ENCODE results near the gene STX16.

Gene STX16

DNA sequence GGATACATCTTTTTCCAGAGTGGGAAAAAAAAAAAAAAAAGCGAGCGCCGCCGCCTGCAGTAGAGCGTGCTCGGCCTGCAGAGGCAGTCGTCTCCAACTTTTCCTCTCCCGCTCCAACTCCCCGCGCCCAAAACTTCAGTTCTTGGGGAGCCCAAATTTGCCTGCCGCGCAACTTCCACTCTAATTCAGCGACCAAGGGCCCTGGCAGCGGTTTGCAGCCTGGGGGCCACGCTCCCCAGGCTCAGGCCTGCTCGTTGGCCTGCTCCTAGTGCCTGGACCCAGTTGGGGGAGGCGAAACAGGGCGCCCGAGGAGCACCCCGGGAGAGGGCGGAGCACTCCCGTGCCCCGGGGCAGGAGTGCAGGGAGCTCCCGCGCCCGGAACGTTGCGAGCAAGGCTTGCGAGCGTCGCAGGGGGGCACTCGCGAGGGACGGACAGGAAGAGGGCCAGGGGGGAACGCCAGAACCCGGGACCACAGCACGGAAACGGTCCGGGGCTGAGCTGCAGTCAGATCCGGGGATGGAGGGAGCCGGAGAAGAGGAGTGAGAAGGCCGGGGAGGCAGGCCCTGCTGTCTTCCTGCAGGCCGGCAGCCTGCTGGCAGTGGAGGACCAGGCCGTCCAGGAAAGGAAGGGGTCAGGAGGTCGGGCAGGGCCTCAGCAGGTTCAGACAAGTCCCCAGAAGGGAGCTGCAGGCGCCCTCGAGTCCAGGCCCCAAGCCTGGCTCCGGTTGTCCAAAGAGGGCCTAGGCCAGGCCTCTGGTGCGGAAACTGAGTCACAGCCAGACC, at the start of gene STX16:
TSS of gene STX16 (plus strand) at position 508 of the 783 bp plus-strand sequence. CDS start 724 bp downstream, outside the sequence.
- Histone ChIP-seq H3K36me3 (ENCODE audit: control insufficient read depth in 1 of 2, insufficient read depth in 2 of 2, low read length in 2 of 2) (no peaks in the 10 kb centered on the region), H3K4me3 (ENCODE audit: low read depth in 1 of 2, low read length in 2 of 2) (peak within 1 kb of the TSS; percentile 93 to 95), H3K9me3 (ENCODE audit: control insufficient read depth in 1 of 2, low read length in 2 of 2) (no peaks in the 10 kb centered on the region), H3K4me1 (ENCODE audit: control insufficient read depth in 1 of 2, insufficient read depth in 2 of 2, low read length in 2 of 2) (peaks cover 3 to 38% of the 10 kb centered on the region in 2 donors), H3K27ac (ENCODE audit: low read length) (peak within 1 kb of the TSS; percentile 96), H3K27me3 (ENCODE audit: low read depth, low read length) (no peaks in the 10 kb centered on the region)

DNA sequence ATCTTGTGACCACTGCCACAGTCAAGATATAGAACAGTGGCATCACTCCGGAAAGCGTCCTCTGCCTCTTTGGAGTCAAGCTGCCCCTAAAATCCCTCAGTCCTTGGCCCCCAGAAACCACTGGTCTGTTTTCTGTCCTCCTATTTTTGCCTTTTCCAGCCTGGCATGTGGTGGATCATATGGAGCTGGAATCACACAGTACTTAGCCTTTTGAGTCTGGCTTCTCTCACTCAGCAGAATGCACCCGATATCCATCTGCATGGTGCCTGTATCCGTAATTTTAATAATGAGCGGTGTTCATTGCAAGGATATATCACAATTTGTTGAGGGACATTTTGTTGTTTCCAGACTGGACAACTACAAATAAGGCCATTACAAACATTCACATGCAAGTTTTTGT, 49.0 kb upstream of the STX16 start:
- Histone ChIP-seq H3K36me3 (ENCODE audit: control insufficient read depth in 1 of 2, insufficient read depth in 2 of 2, low read length in 2 of 2) (no peaks in the 10 kb centered on the region), H3K4me1 (ENCODE audit: control insufficient read depth in 1 of 2, insufficient read depth in 2 of 2, low read length in 2 of 2) (peaks cover 0 to 30% of the 10 kb centered on the region in 2 donors), H3K4me3 (ENCODE audit: low read depth in 1 of 2, low read length in 2 of 2) (no peak overlapping the region), H3K27me3 (ENCODE audit: low read depth, low read length) (no peaks in the 10 kb centered on the region), H3K9me3 (ENCODE audit: control insufficient read depth in 1 of 2, low read length in 2 of 2) (no peaks in the 10 kb centered on the region), H3K27ac (ENCODE audit: low read length) (no peak overlapping the region)

DNA sequence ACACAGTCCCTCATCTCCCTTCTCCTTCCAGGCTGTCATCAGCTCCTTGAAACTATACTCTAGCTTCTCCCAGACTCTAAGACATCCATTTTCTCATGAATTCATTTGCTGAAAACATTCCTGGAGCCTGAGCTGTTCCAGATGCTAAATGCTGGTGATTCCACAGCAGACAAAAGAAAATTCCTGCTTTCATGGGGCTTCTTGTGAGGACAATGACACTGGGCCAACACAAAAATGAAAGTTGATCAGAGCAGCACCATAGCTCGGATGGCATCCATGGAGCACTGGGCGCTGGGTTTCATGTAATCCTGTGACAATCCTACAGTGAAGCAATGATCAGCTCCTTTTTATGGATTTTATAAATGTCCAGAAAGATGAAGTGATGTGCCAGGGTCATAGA, 47.4 kb upstream of the STX16 start:
- H3K27ac ChIP-seq (ENCODE audit: low read length): no peak overlapping the region

GRCh38 chr20:58604128-58604881, 46.8 kb upstream of the STX16 start:
- Histone ChIP-seq H3K4me1 (ENCODE audit: control insufficient read depth in 1 of 2, insufficient read depth in 2 of 2, low read length in 2 of 2) (peaks cover 0 to 19% of the 10 kb centered on the region in 2 donors), H3K27ac (ENCODE audit: low read length) (no peak overlapping the region), H3K36me3 (ENCODE audit: control insufficient read depth in 1 of 2, insufficient read depth in 2 of 2, low read length in 2 of 2) (no peaks in the 10 kb centered on the region), H3K9me3 (ENCODE audit: control insufficient read depth in 1 of 2, low read length in 2 of 2) (no peaks in the 10 kb centered on the region), H3K27me3 (ENCODE audit: low read depth, low read length) (no peaks in the 10 kb centered on the region), H3K4me3 (ENCODE audit: low read depth in 1 of 2, low read length in 2 of 2) (no peak overlapping the region)

More for the DNA sequence above, 47.4 kb upstream of the STX16 start:
- Histone ChIP-seq H3K9me3 (ENCODE audit: control insufficient read depth in 1 of 2, low read length in 2 of 2) (no peaks in the 10 kb centered on the region), H3K36me3 (ENCODE audit: control insufficient read depth in 1 of 2, insufficient read depth in 2 of 2, low read length in 2 of 2) (no peaks in the 10 kb centered on the region), H3K4me3 (ENCODE audit: low read depth in 1 of 2, low read length in 2 of 2) (no peak overlapping the region), H3K27me3 (ENCODE audit: low read depth, low read length) (no peaks in the 10 kb centered on the region), H3K4me1 (ENCODE audit: control insufficient read depth in 1 of 2, insufficient read depth in 2 of 2, low read length in 2 of 2) (peaks cover 0 to 19% of the 10 kb centered on the region in 2 donors)

- Histone ChIP-seq H3K4me3 (ENCODE audit: low read depth in 1 of 2, low read length in 2 of 2) (no peak overlapping the region), H3K9me3 (ENCODE audit: control insufficient read depth in 1 of 2, low read length in 2 of 2) (no peaks in the 10 kb centered on the region), H3K27me3 (ENCODE audit: low read depth, low read length) (no peaks in the 10 kb centered on the region), H3K4me1 (ENCODE audit: control insufficient read depth in 1 of 2, insufficient read depth in 2 of 2, low read length in 2 of 2) (peaks cover 0 to 19% of the 10 kb centered on the region in 2 donors), H3K27ac (ENCODE audit: low read length) (no peak overlapping the region), H3K36me3 (ENCODE audit: control insufficient read depth in 1 of 2, insufficient read depth in 2 of 2, low read length in 2 of 2) (no peaks in the 10 kb centered on the region)
Measured at GRCh38 chr20:58605292-58606065, 45.6 kb upstream of the STX16 start.

- H3K4me3 ChIP-seq (ENCODE audit: low read depth in 1 of 2, low read length in 2 of 2): no peak overlapping the region
- no peaks in the 10 kb centered on the region for H3K36me3 ChIP-seq (ENCODE audit: control insufficient read depth in 1 of 2, insufficient read depth in 2 of 2, low read length in 2 of 2)
- no peaks in the 10 kb centered on the region for H3K27me3 ChIP-seq (ENCODE audit: low read depth, low read length)
- peaks cover 0 to 19% of the 10 kb centered on the region in 2 donors for H3K4me1 ChIP-seq (ENCODE audit: control insufficient read depth in 1 of 2, insufficient read depth in 2 of 2, low read length in 2 of 2)
- H3K27ac ChIP-seq (ENCODE audit: low read length): no peak overlapping the region
- H3K9me3 ChIP-seq (ENCODE audit: control insufficient read depth in 1 of 2, low read length in 2 of 2): no peaks in the 10 kb centered on the region
Measured at GRCh38 chr20:58606184-58606583, 44.9 kb upstream of the STX16 start.

GRCh38 chr20:58608096-58608840, 42.8 kb upstream of the STX16 start:
- Histone ChIP-seq H3K27ac (ENCODE audit: low read length) (no peak overlapping the region), H3K9me3 (ENCODE audit: control insufficient read depth in 1 of 2, low read length in 2 of 2) (no peaks in the 10 kb centered on the region), H3K36me3 (ENCODE audit: control insufficient read depth in 1 of 2, insufficient read depth in 2 of 2, low read length in 2 of 2) (no peaks in the 10 kb centered on the region), H3K27me3 (ENCODE audit: low read depth, low read length) (no peaks in the 10 kb centered on the region), H3K4me1 (ENCODE audit: control insufficient read depth in 1 of 2, insufficient read depth in 2 of 2, low read length in 2 of 2) (peaks cover 0 to 18% of the 10 kb centered on the region in 2 donors), H3K4me3 (ENCODE audit: low read depth in 1 of 2, low read length in 2 of 2) (no peak overlapping the region)

GRCh38 chr20:58609026-58609425, 42.1 kb upstream of the STX16 start:
- no peaks in the 10 kb centered on the region for H3K9me3 ChIP-seq (ENCODE audit: control insufficient read depth in 1 of 2, low read length in 2 of 2)
- peaks cover 0 to 13% of the 10 kb centered on the region in 2 donors for H3K4me1 ChIP-seq (ENCODE audit: control insufficient read depth in 1 of 2, insufficient read depth in 2 of 2, low read length in 2 of 2)
- H3K27ac ChIP-seq (ENCODE audit: low read length): no peak overlapping the region
- no peaks in the 10 kb centered on the region for H3K36me3 ChIP-seq (ENCODE audit: control insufficient read depth in 1 of 2, insufficient read depth in 2 of 2, low read length in 2 of 2)
- H3K27me3 ChIP-seq (ENCODE audit: low read depth, low read length): no peaks in the 10 kb centered on the region
- H3K4me3 ChIP-seq (ENCODE audit: low read depth in 1 of 2, low read length in 2 of 2): no peak overlapping the region

DNA sequence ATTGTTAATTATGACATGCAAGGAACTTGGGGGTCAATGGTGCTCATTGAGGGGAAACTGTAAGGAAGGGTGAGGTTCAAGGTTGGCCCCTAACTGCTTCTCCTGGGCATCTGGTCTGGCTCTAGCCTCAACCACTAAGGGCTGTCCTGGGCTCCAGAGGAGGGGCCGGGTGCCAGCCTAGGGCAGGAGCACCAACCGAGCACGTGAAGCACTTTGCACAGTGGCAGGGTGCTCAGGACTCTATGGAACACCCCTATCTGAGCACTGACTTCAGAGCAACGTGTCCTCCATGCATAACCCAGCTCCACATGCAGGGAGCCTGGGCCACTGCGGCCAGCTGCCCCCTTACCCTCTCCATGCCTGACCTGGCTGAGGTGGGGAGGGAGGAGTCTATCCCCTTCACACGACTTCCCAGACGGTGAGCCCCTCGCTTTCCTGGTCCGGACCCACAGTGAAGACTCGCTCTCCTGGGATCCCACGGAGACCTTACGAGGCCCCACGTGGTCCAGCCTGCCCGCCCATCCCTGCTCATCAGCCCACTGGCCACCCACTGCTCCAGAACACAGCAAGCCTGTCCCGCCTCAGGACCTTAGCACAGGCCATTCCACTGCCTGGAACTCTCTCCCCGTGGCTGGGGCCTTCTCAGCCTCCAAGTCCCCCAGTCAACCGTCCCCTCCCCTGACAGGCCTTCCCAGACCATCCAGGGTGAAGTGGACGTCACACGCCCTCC, 40.8 kb upstream of the STX16 start:
- H3K4me3 ChIP-seq (ENCODE audit: low read depth in 1 of 2, low read length in 2 of 2): no peak overlapping the region
- no peaks in the 10 kb centered on the region for H3K9me3 ChIP-seq (ENCODE audit: control insufficient read depth in 1 of 2, low read length in 2 of 2)
- no peak overlapping the region for H3K27ac ChIP-seq (ENCODE audit: low read length)
- no peaks in the 10 kb centered on the region for H3K36me3 ChIP-seq (ENCODE audit: control insufficient read depth in 1 of 2, insufficient read depth in 2 of 2, low read length in 2 of 2)
- H3K4me1 ChIP-seq (ENCODE audit: control insufficient read depth in 1 of 2, insufficient read depth in 2 of 2, low read length in 2 of 2): peaks cover 0 to 6% of the 10 kb centered on the region in 2 donors
- no peaks in the 10 kb centered on the region for H3K27me3 ChIP-seq (ENCODE audit: low read depth, low read length)

GRCh38 chr20:58610811-58611210, 40.3 kb upstream of the STX16 start:
- Histone ChIP-seq H3K9me3 (ENCODE audit: control insufficient read depth in 1 of 2, low read length in 2 of 2) (no peaks in the 10 kb centered on the region), H3K36me3 (ENCODE audit: control insufficient read depth in 1 of 2, insufficient read depth in 2 of 2, low read length in 2 of 2) (no peaks in the 10 kb centered on the region), H3K27me3 (ENCODE audit: low read depth, low read length) (no peaks in the 10 kb centered on the region), H3K27ac (ENCODE audit: low read length) (no peak overlapping the region), H3K4me3 (ENCODE audit: low read depth in 1 of 2, low read length in 2 of 2) (no peak overlapping the region), H3K4me1 (ENCODE audit: control insufficient read depth in 1 of 2, insufficient read depth in 2 of 2, low read length in 2 of 2) (peaks cover 0 to 6% of the 10 kb centered on the region in 2 donors)

All from muscle layer of duodenum (tissue), 2 donors.